Duodenal mucosa (tissue), 2 donors: Measurements from ENCODE around the gene PHAF1.
"Not testable (repeated sequence)": the region's sequence is repeated elsewhere in the genome, so short reads cannot be mapped to it uniquely, and the experiment has no call there.

Experiments
- H3K27ac ChIP-seq: one replicate; pipeline ENCODE4 v1.7.0; 2013; ENCODE audit warnings: low read depth, low read length
- H3K27me3 ChIP-seq, 2 donors: one replicate each; pipeline ENCODE4 v1.7.0; 2013; ENCODE audit warnings: low read length in 2 of 2, control low read depth in 1 of 2; ENCODE audit not compliant: insufficient read depth in 2 of 2, control insufficient read depth in 1 of 2
- H3K36me3 ChIP-seq, 2 donors: one replicate each; pipeline ENCODE4 v1.7.0; 2013; ENCODE audit warnings: low read length in 2 of 2, control low read depth in 1 of 2; ENCODE audit not compliant: insufficient read depth in 2 of 2, control insufficient read depth in 1 of 2
- H3K4me1 ChIP-seq, 2 donors: one replicate each; pipeline ENCODE4 v1.7.0; 2013; ENCODE audit warnings: low read length in 2 of 2, control low read depth in 1 of 2; ENCODE audit not compliant: insufficient read depth in 2 of 2, control insufficient read depth in 1 of 2
- H3K4me3 ChIP-seq, 2 donors: one replicate each; pipeline ENCODE4 v1.7.0; 2013; ENCODE audit warnings: low read length in 2 of 2, low read depth in 1 of 2
- H3K9ac ChIP-seq, 2 donors: one replicate each; pipeline ENCODE4 v1.7.0; 2013; ENCODE audit warnings: low read length in 2 of 2, low read depth in 1 of 2
- H3K9me3 ChIP-seq, 2 donors: one replicate each; pipeline ENCODE4 v1.7.0; 2013; ENCODE audit warnings: low read length in 2 of 2, control low read depth in 1 of 2; ENCODE audit not compliant: control insufficient read depth in 1 of 2

The PHAF1 gene

GRCh38 chr16:67116388-67117311 is 6.9 kb downstream of the PHAF1 start:
- no peak overlapping the region for H3K4me3 ChIP-seq
- H3K27me3 ChIP-seq = no peaks in the 10 kb centered on the region
- no peak overlapping the region for H3K9ac ChIP-seq
- H3K27ac ChIP-seq = no peak overlapping the region
- no peaks in the 10 kb centered on the region for H3K9me3 ChIP-seq
- peaks cover 0 to 26% of the 10 kb centered on the region in 2 donors for H3K36me3 ChIP-seq
- H3K4me1 ChIP-seq = peaks cover 6 to 13% of the 10 kb centered on the region in 2 donors

- Histone ChIP-seq H3K9ac (no peak overlapping the region), H3K27me3 (no peaks in the 10 kb centered on the region)
Observed at GRCh38 chr16:67117716-67118115, 8.0 kb downstream of the PHAF1 start.

GRCh38 chr16:67120025-67120424 is 10.3 kb downstream of the PHAF1 start:
- Histone ChIP-seq H3K4me3 (no peak overlapping the region), H3K4me1 (no peaks in the 10 kb centered on the region), H3K27ac (no peak overlapping the region), H3K27me3 (no peaks in the 10 kb centered on the region), H3K9me3 (no peaks in the 10 kb centered on the region), H3K9ac (no peak overlapping the region), H3K36me3 (peaks cover 0 to 46% of the 10 kb centered on the region in 2 donors)

More at GRCh38 chr16:67117716-67118115, 8.0 kb downstream of the PHAF1 start:
- Histone ChIP-seq H3K27ac (no peak overlapping the region), H3K4me3 (no peak overlapping the region), H3K4me1 (peaks cover 6 to 9% of the 10 kb centered on the region in 2 donors), H3K36me3 (peaks cover 0 to 36% of the 10 kb centered on the region in 2 donors), H3K9me3 (no peaks in the 10 kb centered on the region)

GRCh38 chr16:67122799-67123198 is 13.1 kb downstream of the PHAF1 start:
- H3K27me3 ChIP-seq, H3K9ac ChIP-seq, H3K4me1 ChIP-seq, H3K4me3 ChIP-seq, H3K9me3 ChIP-seq, H3K27ac ChIP-seq: not testable (repeated sequence)
- peaks cover 2 to 48% of the 10 kb centered on the region in 2 donors for H3K36me3 ChIP-seq

- H3K9me3 ChIP-seq = no peaks in the 10 kb centered on the region
- H3K9ac ChIP-seq = no peak overlapping the region
- no peak overlapping the region for H3K4me3 ChIP-seq
- H3K27ac ChIP-seq = no peak overlapping the region
- H3K36me3 ChIP-seq = peaks cover 17 to 57% of the 10 kb centered on the region in 2 donors
- no peaks in the 10 kb centered on the region for H3K4me1 ChIP-seq
- no peaks in the 10 kb centered on the region for H3K27me3 ChIP-seq
Observed at GRCh38 chr16:67128417-67128816, 18.7 kb downstream of the PHAF1 start.

GRCh38 chr16:67128887-67129286 is 19.1 kb downstream of the PHAF1 start:
- Histone ChIP-seq H3K4me3 (no peak overlapping the region), H3K9me3 (no peaks in the 10 kb centered on the region), H3K27me3 (no peaks in the 10 kb centered on the region), H3K36me3 (peaks cover 18 to 57% of the 10 kb centered on the region in 2 donors), H3K4me1 (no peaks in the 10 kb centered on the region), H3K9ac (no peak overlapping the region), H3K27ac (no peak overlapping the region)

- Histone ChIP-seq H3K36me3 (peaks cover 24 to 62% of the 10 kb centered on the region in 2 donors), H3K27ac (no peak overlapping the region), H3K27me3 (no peaks in the 10 kb centered on the region), H3K4me1 (no peaks in the 10 kb centered on the region), H3K9me3 (no peaks in the 10 kb centered on the region), H3K4me3 (no peak overlapping the region), H3K9ac (no peak overlapping the region)
Observed at GRCh38 chr16:67129422-67129821, 19.7 kb downstream of the PHAF1 start.

GRCh38 chr16:67137605-67138004 is 27.9 kb downstream of the PHAF1 start:
- no peak overlapping the region for H3K4me3 ChIP-seq
- peaks cover 41 to 85% of the 10 kb centered on the region in 2 donors for H3K36me3 ChIP-seq
- H3K9me3 ChIP-seq = no peaks in the 10 kb centered on the region
- H3K27me3 ChIP-seq = no peaks in the 10 kb centered on the region
- no peaks in the 10 kb centered on the region for H3K4me1 ChIP-seq
- no peak overlapping the region for H3K9ac ChIP-seq
- no peak overlapping the region for H3K27ac ChIP-seq

GRCh38 chr16:67141391-67141790 is 31.6 kb downstream of the PHAF1 start:
- Histone ChIP-seq H3K9ac (no peak overlapping the region), H3K4me3 (no peak overlapping the region), H3K27me3 (no peaks in the 10 kb centered on the region), H3K27ac (no peak overlapping the region), H3K9me3 (no peaks in the 10 kb centered on the region), H3K36me3 (peaks cover 33 to 87% of the 10 kb centered on the region in 2 donors), H3K4me1 (no peaks in the 10 kb centered on the region)

- H3K9ac ChIP-seq = no peak overlapping the region
- H3K27me3 ChIP-seq = no peaks in the 10 kb centered on the region
- H3K4me3 ChIP-seq = no peak overlapping the region
- H3K4me1 ChIP-seq = no peaks in the 10 kb centered on the region
- no peak overlapping the region for H3K27ac ChIP-seq
- no peaks in the 10 kb centered on the region for H3K9me3 ChIP-seq
- peaks cover 34 to 93% of the 10 kb centered on the region in 2 donors for H3K36me3 ChIP-seq
Observed at GRCh38 chr16:67142342-67142741, 32.6 kb downstream of the PHAF1 start.
